ENCODE data around the gene LYPLAL1. TPM values are rescaled to one million over a fixed set of nuclear protein-coding genes. Genes with fewer than 3 reads are reported as not detected.

Gene LYPLAL1
- total and polyA plus RNA-seq, 2 of the 8 experiments (the other 6 are each of a cell fraction or from before 2014, with no cell fraction given), result 6.3 to 23.8 TPM

- Histone ChIP-seq H3K14ac (ENCODE audit: insufficient read length) (no peak overlapping the region), H2BK5ac (ENCODE audit: low read depth, low read length) (no peak overlapping the region), H2BK120ac (replicated peaks; ENCODE audit: low read depth, low read length) (no peak overlapping the region), H3K4ac (replicated peaks; ENCODE audit: insufficient read length, low read depth, low read length) (no peak overlapping the region), H3K9me3 (ENCODE audit: insufficient read depth in 2 of 2, low read depth in 1 of 2, low read length in 1 of 2) (no peaks in the 10 kb centered on the region), H2AK5ac (ENCODE audit: low read depth, low read length) (no peak overlapping the region), H2BK12ac (ENCODE audit: low read depth, low read length) (no peak overlapping the region), H4K91ac (replicated peaks; ENCODE audit: insufficient read length, low read length) (no peak overlapping the region), H3K23me2 (ENCODE audit: low read depth, low read length) (no peaks in the 10 kb centered on the region), H2BK20ac (ENCODE audit: low read length) (no peak overlapping the region), H3K36me3 (ENCODE audit: control insufficient read depth in 2 of 4, insufficient read depth in 4 of 4, low read length in 3 of 4) (no peaks in the 10 kb centered on the region), H3K27me3 (replicated peaks in 1 of 4; ENCODE audit: control insufficient read depth in 3 of 4, extremely low read depth in 1 of 4, insufficient read depth in 3 of 4, low read length in 3 of 4) (no peaks in the 10 kb centered on the region), H3K27ac (ENCODE audit: low read depth, low read length) (no peak overlapping the region), H2AFZ (ENCODE audit: low read length) (no peak overlapping the region), H3K79me2 (ENCODE audit: control insufficient read depth in 1 of 2, insufficient read depth in 2 of 2, low read length in 2 of 2) (no peaks in the 10 kb centered on the region), H3K4me3 (ENCODE audit: extremely low read depth in 1 of 4, insufficient read depth in 2 of 4, low read depth in 3 of 4, low read length in 4 of 4) (no peak overlapping the region), H3K79me1 (ENCODE audit: low read depth, low read length) (no peaks in the 10 kb centered on the region), H4K20me1 (replicated peaks in 1 of 2; ENCODE audit: control insufficient read depth in 1 of 2, insufficient read depth in 2 of 2, low read length in 2 of 2) (no peaks in the 10 kb centered on the region), H2BK15ac (ENCODE audit: low read length) (no peak overlapping the region), H3K4me2 (ENCODE audit: insufficient read depth in 1 of 2, low read depth in 2 of 2, low read length in 2 of 2) (no peak overlapping the region), H3K23ac (ENCODE audit: insufficient read length) (no peak overlapping the region), H3K56ac (replicated peaks; ENCODE audit: insufficient read length, low read depth, low read length) (no peak overlapping the region), H4K8ac (ENCODE audit: extremely low read depth, insufficient read depth, low read length) (no peak overlapping the region), H3K18ac (ENCODE audit: extremely low read depth, low read length) (no peak overlapping the region), H3K4me1 (replicated peaks in 1 of 4; ENCODE audit: control insufficient read depth in 3 of 4, insufficient read depth in 4 of 4, low read length in 3 of 4) (no peaks in the 10 kb centered on the region; a peak in 2 of 7 replicates), H3K9ac (replicated peaks in 1 of 4; ENCODE audit: extremely low read depth in 1 of 4, low read depth in 3 of 4, low read length in 3 of 4) (no peak overlapping the region), H4K5ac (ENCODE audit: insufficient read length, low read depth, low read length) (no peak overlapping the region)
- ChIA-PET POLR2A (ENCODE audit: partially characterized antibody) (no interaction called here), CTCF (ENCODE audit: partially characterized antibody) (no interaction called here)
- DNase-seq (ENCODE audit: low read depth in 1 of 2, low spot score in 2 of 2) (no peak), FAIRE-seq (no peak)
- 83% methylated on average over 1 of the region's 1 CpG; no CpG with 5 or more reads in 1 of the 2 experiments for WGBS, 2 experiments (ENCODE audit: extremely low coverage in 1 of 2, insufficient coverage in 1 of 2, insufficient read length in 1 of 2, insufficient replicate concordance in 2 of 2, low coverage in 1 of 2, low lambda C conversion rate in 2 of 2, missing lambda C conversion rate in 1 of 2)
- TF ChIP-seq HDAC6 (IDR thresholded peaks at IDR 0.05; ENCODE audit: low read depth, low read length) (no peak), BCL11A (IDR thresholded peaks at IDR 0.05; ENCODE audit: low read depth in 2 of 2, low read length in 2 of 2) (no peak), EZH2 (IDR thresholded peaks at IDR 0.05; ENCODE audit: low read depth, low read length, severe bottlenecking) (no peak), YY1 (IDR thresholded peaks at IDR 0.05; ENCODE audit: low read depth, low read length) (no peak), CREB1 (IDR thresholded peaks at IDR 0.05) (no peak), CBX8 (IDR thresholded peaks at IDR 0.05; ENCODE audit: borderline replicate concordance, low read depth, low read length) (no peak), TAF7 (optimal IDR thresholded peaks at IDR 0.05; ENCODE audit: borderline replicate concordance, low read depth, low read length) (no peak), SIX5 (IDR thresholded peaks at IDR 0.05; ENCODE audit: low read depth, low read length) (no peak), SP4 (IDR thresholded peaks at IDR 0.05; ENCODE audit: low read length) (no peak), GABPA (IDR thresholded peaks at IDR 0.05; ENCODE audit: borderline replicate concordance, insufficient read depth, low read length) (no peak), GTF2F1 (IDR thresholded peaks at IDR 0.05; ENCODE audit: borderline replicate concordance, low read depth, low read length) (no peak), EP300 (IDR thresholded peaks at IDR 0.05; ENCODE audit: borderline replicate concordance in 1 of 2, low read depth in 2 of 2, low read length in 2 of 2) (no peak), HDAC2 (IDR thresholded peaks at IDR 0.05; ENCODE audit: borderline replicate concordance in 1 of 2, low read depth in 2 of 2, low read length in 2 of 2) (no peak)
- TF ChIP-seq, protein P1, sequence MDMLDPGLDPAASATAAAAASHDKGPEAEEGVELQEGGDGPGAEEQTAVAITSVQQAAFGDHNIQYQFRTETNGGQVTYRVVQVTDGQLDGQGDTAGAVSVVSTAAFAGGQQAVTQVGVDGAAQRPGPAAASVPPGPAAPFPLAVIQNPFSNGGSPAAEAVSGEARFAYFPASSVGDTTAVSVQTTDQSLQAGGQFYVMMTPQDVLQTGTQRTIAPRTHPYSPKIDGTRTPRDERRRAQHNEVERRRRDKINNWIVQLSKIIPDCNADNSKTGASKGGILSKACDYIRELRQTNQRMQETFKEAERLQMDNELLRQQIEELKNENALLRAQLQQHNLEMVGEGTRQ (IDR thresholded peaks at IDR 0.05; ENCODE audit: low read length), result no peak
These were observed 40.7 kb upstream of the LYPLAL1 start for GRCh38 chr1:219132939-219133338.

All from H1 (cell line).